Mesothelial cell of epicardium (in vitro differentiated cells): ENCODE data around the gene TLR1. TPM values are rescaled to one million over a fixed set of nuclear protein-coding genes. Genes with fewer than 3 reads are reported as not detected.
A peak's percentile ranks its signal among the peaks of the same experiment; 100 is the strongest.

Experiments
- DNase-seq, 2 experiments: peaks; one replicate each; pipeline ENCODE4 v3.0.0; 2021; ENCODE audit warnings: low spot score in 2 of 2; ENCODE audit not compliant: unreplicated experiment in 2 of 2
- H3K27ac Mint-ChIP-seq: 2 replicates; pipeline ENCODE4 v1.8.0; 2021; ENCODE audit warnings: mixed read lengths
- H3K27me3 Mint-ChIP-seq: 2 replicates; pipeline ENCODE4 v1.8.0; 2021; ENCODE audit warnings: low read depth, mixed read lengths
- H3K36me3 Mint-ChIP-seq: 2 replicates; pipeline ENCODE4 v1.8.0; 2021; ENCODE audit warnings: mixed read lengths
- H3K4me1 Mint-ChIP-seq: 2 replicates; pipeline ENCODE4 v1.8.0; 2021; ENCODE audit warnings: mixed read lengths
- H3K4me3 Mint-ChIP-seq: 2 replicates; pipeline ENCODE4 v1.8.0; 2021; ENCODE audit warnings: mild to moderate bottlenecking, moderate library complexity, mixed read lengths
- H3K9me3 Mint-ChIP-seq: 2 replicates; pipeline ENCODE4 v1.8.0; 2021; ENCODE audit warnings: mixed read lengths
- total RNA-seq: library from RNA; stranded (reverse); gene quantifications from 3 replicates; pipeline ENCODE4 v1.2.1, GENCODE V29; 2021
- TF ChIP-seq, protein P1 (sequence below): fragments of 200-600 bp; sonication (generic); IDR thresholded peaks from one replicate; pipeline ENCODE4 v1.5.0; 2021; ENCODE audit warnings: antibody characterized with exemption; ENCODE audit not compliant: unreplicated experiment

Gene TLR1
- total RNA-seq, 1 donor from 2014 or later = 1.2 TPM

DNA sequence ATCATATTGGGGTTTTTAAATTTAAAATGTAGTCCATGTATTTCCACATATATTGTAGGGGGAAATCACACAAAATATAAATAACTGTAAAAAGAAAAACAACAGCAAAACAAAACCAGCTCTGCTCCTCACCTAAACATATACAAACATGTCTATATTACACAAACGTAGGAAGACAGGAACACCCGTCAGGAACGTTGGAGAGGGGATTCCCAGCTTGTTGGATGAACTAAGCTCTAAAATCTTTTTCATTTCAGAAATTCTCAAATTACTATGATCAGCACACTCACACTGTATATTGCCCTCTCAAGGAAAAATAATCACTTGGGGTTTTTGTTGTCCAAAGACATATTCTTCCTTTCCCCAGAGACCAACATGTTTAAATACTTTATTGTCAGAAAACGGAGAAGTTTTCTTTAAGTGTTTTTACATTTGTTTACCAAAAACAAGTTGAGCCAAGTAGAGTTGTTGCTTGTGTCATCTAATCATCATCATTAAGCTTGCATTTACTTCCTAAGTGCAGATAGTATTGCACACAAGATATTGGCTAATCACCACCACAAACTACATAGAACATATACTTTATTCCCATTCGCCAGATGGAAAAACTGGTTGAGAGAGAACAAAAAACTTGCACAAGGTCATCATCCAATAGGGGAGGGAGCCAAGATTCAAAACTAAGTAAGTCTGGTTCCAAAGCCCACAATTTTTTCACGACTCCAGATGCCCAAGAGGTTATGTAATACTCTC is 19.4 kb downstream of the TLR1 start:
- Mint-ChIP-seq H3K36me3 (no peaks in the 10 kb centered on the region), H3K4me3 (no peak overlapping the region), H3K27ac (no peak overlapping the region), H3K4me1 (peaks cover 1% of the 10 kb centered on the region), H3K9me3 (peaks cover 6% of the 10 kb centered on the region), H3K27me3 (peaks cover 9% of the 10 kb centered on the region)
- no peak for DNase-seq
- TF ChIP-seq, protein P1, sequence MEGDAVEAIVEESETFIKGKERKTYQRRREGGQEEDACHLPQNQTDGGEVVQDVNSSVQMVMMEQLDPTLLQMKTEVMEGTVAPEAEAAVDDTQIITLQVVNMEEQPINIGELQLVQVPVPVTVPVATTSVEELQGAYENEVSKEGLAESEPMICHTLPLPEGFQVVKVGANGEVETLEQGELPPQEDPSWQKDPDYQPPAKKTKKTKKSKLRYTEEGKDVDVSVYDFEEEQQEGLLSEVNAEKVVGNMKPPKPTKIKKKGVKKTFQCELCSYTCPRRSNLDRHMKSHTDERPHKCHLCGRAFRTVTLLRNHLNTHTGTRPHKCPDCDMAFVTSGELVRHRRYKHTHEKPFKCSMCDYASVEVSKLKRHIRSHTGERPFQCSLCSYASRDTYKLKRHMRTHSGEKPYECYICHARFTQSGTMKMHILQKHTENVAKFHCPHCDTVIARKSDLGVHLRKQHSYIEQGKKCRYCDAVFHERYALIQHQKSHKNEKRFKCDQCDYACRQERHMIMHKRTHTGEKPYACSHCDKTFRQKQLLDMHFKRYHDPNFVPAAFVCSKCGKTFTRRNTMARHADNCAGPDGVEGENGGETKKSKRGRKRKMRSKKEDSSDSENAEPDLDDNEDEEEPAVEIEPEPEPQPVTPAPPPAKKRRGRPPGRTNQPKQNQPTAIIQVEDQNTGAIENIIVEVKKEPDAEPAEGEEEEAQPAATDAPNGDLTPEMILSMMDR = no peak

DNA sequence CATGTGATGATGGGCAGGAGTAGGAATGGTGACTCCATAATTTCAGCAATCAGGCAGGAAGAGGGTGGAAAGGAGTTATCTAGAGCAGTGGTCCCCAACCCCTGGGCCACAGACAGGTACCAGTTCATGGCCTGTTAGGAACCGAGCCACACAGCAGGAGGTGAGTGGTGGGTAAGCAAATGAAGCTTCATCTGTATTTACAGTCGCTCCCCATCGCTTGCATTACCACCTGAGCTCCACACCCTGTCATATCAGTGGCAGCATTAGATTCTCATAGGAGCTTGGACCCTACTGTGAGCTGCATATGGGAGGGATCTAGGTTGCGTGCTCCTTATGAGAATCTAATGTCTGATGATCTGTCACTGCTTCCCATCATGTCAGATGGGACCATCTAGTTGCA is 20.4 kb downstream of the TLR1 start:
- Mint-ChIP-seq H3K36me3 (no peaks in the 10 kb centered on the region), H3K4me1 (peaks cover 1% of the 10 kb centered on the region), H3K27ac (no peak overlapping the region), H3K27me3 (peaks cover 7% of the 10 kb centered on the region), H3K4me3 (no peak overlapping the region), H3K9me3 (no peaks in the 10 kb centered on the region)
- no peak for DNase-seq
- TF ChIP-seq, protein P1 = no peak

DNA sequence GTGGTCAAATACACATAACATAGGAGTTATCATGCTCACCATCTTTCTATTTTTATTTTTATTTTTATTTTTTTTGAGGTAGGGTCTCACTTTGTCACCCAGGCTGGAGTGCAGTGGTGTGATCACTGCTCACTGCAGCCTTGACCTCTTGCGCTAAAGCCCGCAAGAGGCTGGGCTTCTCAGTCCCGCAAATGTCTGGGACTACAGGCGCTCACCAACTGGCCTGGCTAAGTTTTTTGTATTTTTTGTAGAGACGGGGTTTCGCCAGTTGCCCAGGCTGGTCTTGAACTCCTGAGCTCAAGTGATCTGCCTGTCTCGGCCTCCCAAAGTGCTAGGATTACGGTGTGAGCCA is 21.5 kb downstream of the TLR1 start:
- DNase-seq = no peak
- peaks cover 7% of the 10 kb centered on the region for H3K27me3 Mint-ChIP-seq
- TF ChIP-seq, protein P1 = no peak
- no peak overlapping the region for H3K27ac Mint-ChIP-seq
- H3K9me3 Mint-ChIP-seq = no peaks in the 10 kb centered on the region
- H3K4me3 Mint-ChIP-seq = no peak overlapping the region
- peaks cover 3% of the 10 kb centered on the region for H3K4me1 Mint-ChIP-seq
- H3K36me3 Mint-ChIP-seq = no peaks in the 10 kb centered on the region

GRCh38 chr4:38782452-38783108 is 22.0 kb downstream of the TLR1 start, which contains the start of gene TLR10:
Gene TLR10, minus strand, starts transcription at chr4:38782990. Its CDS starts 7,400 bp downstream, at chr4:38775590.
- Mint-ChIP-seq H3K4me3 (no peak within 1 kb of the TSS), H3K9me3 (no peaks in the 10 kb centered on the region), H3K4me1 (peaks cover 3% of the 10 kb centered on the region), H3K36me3 (no peaks in the 10 kb centered on the region), H3K27ac (no peak within 1 kb of the TSS), H3K27me3 (peaks cover 7% of the 10 kb centered on the region)
- no peak for DNase-seq
- TF ChIP-seq, protein P1 = peak; percentile 87

DNA sequence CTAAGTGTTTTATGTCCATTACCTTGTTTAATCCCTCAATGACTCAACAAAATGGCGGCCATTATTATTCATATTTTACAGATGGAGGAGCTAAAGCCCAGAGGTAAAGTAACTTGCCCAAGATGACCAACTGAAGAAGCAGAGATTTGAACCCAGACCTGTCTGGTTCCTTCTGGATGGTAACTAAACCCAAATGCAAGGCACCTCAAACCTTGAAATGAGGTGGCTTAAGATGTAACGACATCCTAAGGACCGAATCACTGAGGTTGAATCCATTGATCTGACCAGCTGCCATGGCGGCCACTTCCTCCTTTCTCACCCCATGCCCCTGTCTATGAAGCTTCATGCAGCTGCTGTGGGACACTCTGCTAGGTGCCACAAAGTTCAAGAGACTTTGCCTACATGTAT is 22.7 kb downstream of the TLR1 start:
- no peak overlapping the region for H3K4me3 Mint-ChIP-seq
- TF ChIP-seq, protein P1 = no peak
- DNase-seq = no peak
- H3K9me3 Mint-ChIP-seq = peaks cover 5% of the 10 kb centered on the region
- H3K4me1 Mint-ChIP-seq = peaks cover 3% of the 10 kb centered on the region
- no peak overlapping the region for H3K27ac Mint-ChIP-seq
- H3K36me3 Mint-ChIP-seq = no peaks in the 10 kb centered on the region
- peaks cover 7% of the 10 kb centered on the region for H3K27me3 Mint-ChIP-seq
